A673 (cell line): ENCODE data around the gene GPD1L. TPM values are rescaled to one million over a fixed set of nuclear protein-coding genes. Genes with fewer than 3 reads are reported as not detected.

ENCODE experiments used
- BruUV-seq: library from RNA; stranded (reverse); fragments of 400-500 nt; replicated peaks from 2 replicates; lab custom pipeline; 2021; lab: Mats Ljungman, UMichigan
- CTCF ChIA-PET: fragments of 300-600 bp; sonication (Branson Sonifier 250); formaldehyde crosslinking; loops from one replicate; lab custom pipeline; 2022; ENCODE audit warnings: antibody characterized with exemption; lab: Charles Lee
- POLR2A ChIA-PET: fragments of 300-600 bp; sonication (Branson Sonifier 250); formaldehyde crosslinking; loops from one replicate; lab custom pipeline; 2022; ENCODE audit warnings: antibody characterized with exemption; ENCODE audit not compliant: low non-redundant PET; lab: Charles Lee
- DNase-seq: peaks from one replicate; pipeline ENCODE4 v3.0.0-alpha.2; 2015; ENCODE audit warnings: low spot score
- H3K27ac ChIP-seq: fragments of 200-600 bp; sonication (generic); 2 replicates; pipeline ENCODE4 v1.5.1; 2016; ENCODE audit warnings: mixed run types, low read depth, mild to moderate bottlenecking, mixed read lengths, antibody characterized with exemption, low read length; ENCODE audit not compliant: poor library complexity, severe bottlenecking
- H3K27me3 ChIP-seq: fragments of 200-600 bp; sonication (generic); replicated peaks from 2 replicates; pipeline ENCODE4 v1.6.1; 2017; ENCODE audit warnings: mixed run types, low read depth, mild to moderate bottlenecking, mixed read lengths, antibody characterized with exemption, low read length; ENCODE audit not compliant: insufficient read depth, poor library complexity
- H3K36me3 ChIP-seq: fragments of 200-600 bp; sonication (generic); 2 replicates; pipeline ENCODE4 v1.6.1; 2016; ENCODE audit warnings: mixed run types, mild to moderate bottlenecking, mixed read lengths, antibody characterized with exemption, low read length; ENCODE audit not compliant: insufficient read depth, poor library complexity, severe bottlenecking
- H3K4me1 ChIP-seq: fragments of 200-600 bp; sonication (generic); 2 replicates; pipeline ENCODE4 v1.6.1; 2017; ENCODE audit warnings: mixed run types, mild to moderate bottlenecking, mixed read lengths, antibody characterized with exemption, low read length; ENCODE audit not compliant: insufficient read depth, poor library complexity, severe bottlenecking
- H3K4me3 ChIP-seq: fragments of 200-600 bp; sonication (generic); 2 replicates; pipeline ENCODE4 v1.5.1; 2016; ENCODE audit warnings: low read depth, mixed run types, mild to moderate bottlenecking, mixed read lengths, low read length; ENCODE audit not compliant: poor library complexity, severe bottlenecking
- H3K9me3 ChIP-seq: fragments of 200-600 bp; sonication (generic); 2 replicates; pipeline ENCODE4 v1.6.1; 2016; ENCODE audit warnings: mixed run types, low read depth, mild to moderate bottlenecking, mixed read lengths, antibody characterized with exemption, low read length; ENCODE audit not compliant: poor library complexity, severe bottlenecking
- EZH2 ChIP-seq: fragments of 200-600 bp; sonication (generic); IDR thresholded peaks from 2 replicates; pipeline ENCODE4 v1.6.1; 2017; ENCODE audit warnings: borderline replicate concordance, low read depth, mild to moderate bottlenecking, mixed read lengths, antibody characterized with exemption, low read length; ENCODE audit not compliant: poor library complexity, severe bottlenecking
- intact Hi-C: fragments of 100-400 bp; cut with micrococcal nuclease; formaldehyde crosslinking; loops from one replicate; pipeline ENCODE4 v1.10.0; 2022; ENCODE audit not compliant: unreplicated experiment
- total RNA-seq: library from RNA; stranded (reverse); gene quantifications from 2 replicates; pipeline ENCODE4 v1.2.3, GENCODE V29; 2021
- TF ChIP-seq, protein P1 (sequence below): fragments of 300-800, 200-600 bp; sonication (generic); conservative IDR thresholded peaks from 2 replicates; pipeline ENCODE4 v1.5.1; 2017; ENCODE audit warnings: low read depth, mild to moderate bottlenecking, antibody characterized with exemption, low read length, moderate library complexity, mixed read lengths

GPD1L gene
- total RNA-seq, 1 experiment from 2014 or later, result 9.9 TPM

DNA sequence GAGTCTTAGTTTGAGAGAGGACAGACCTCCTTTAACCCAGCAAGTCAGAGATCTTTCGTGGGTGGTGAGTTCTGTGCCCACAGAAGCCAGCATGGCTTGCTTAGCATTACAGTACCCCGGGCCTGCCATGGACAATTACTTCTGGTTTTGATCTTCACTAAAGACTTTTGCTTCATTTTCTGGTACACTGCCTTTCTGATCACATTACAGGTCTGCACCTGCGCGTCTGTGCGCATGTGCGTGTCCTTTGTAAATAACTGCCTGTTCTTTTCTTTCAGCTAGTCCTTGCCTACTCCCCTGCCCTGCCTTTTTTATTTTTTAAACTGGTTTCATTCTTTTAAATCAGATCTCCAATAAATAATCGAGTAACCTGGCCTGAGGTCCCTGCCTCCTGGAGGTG lies 74.9 kb downstream of the GPD1L start:
- DNase-seq, result no peak
- intact Hi-C loops, result no loop called here
- no peak overlapping the region for H3K4me3 ChIP-seq
- H3K4me1 ChIP-seq, result no peaks in the 10 kb centered on the region
- H3K27me3 ChIP-seq, result no peaks in the 10 kb centered on the region
- ChIA-PET POLR2A (no interaction called here), CTCF (no interaction called here)
- BruUV-seq, result no TSS peak
- no peak for TF ChIP-seq EZH2
- no peaks in the 10 kb centered on the region for H3K36me3 ChIP-seq
- no peak overlapping the region for H3K27ac ChIP-seq
- no peaks in the 10 kb centered on the region for H3K9me3 ChIP-seq

DNA sequence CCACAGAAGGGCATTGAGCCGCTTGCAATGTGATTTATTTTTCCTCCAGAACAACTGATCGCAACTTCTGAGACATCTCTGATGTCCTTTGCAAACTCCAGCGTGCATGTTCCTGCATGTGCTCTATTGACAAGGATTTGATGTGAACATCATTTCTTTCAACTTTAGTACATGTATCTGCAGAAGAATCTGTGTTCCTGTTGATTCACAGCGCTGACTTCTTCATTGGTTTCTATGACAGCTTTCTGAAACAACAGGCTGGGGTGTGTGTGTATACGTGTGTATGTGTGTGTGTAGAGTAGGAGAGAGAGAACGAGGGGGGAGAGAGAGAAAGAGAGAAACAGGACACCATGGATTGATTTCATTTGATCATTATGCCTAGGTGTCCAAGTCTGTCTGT lies 75.4 kb downstream of the GPD1L start:
- H3K36me3 ChIP-seq, result no peaks in the 10 kb centered on the region
- ChIA-PET POLR2A (no interaction called here), CTCF (no interaction called here)
- BruUV-seq, result no TSS peak
- no peaks in the 10 kb centered on the region for H3K4me1 ChIP-seq
- no peak for DNase-seq
- H3K9me3 ChIP-seq, result no peaks in the 10 kb centered on the region
- TF ChIP-seq, protein P1, sequence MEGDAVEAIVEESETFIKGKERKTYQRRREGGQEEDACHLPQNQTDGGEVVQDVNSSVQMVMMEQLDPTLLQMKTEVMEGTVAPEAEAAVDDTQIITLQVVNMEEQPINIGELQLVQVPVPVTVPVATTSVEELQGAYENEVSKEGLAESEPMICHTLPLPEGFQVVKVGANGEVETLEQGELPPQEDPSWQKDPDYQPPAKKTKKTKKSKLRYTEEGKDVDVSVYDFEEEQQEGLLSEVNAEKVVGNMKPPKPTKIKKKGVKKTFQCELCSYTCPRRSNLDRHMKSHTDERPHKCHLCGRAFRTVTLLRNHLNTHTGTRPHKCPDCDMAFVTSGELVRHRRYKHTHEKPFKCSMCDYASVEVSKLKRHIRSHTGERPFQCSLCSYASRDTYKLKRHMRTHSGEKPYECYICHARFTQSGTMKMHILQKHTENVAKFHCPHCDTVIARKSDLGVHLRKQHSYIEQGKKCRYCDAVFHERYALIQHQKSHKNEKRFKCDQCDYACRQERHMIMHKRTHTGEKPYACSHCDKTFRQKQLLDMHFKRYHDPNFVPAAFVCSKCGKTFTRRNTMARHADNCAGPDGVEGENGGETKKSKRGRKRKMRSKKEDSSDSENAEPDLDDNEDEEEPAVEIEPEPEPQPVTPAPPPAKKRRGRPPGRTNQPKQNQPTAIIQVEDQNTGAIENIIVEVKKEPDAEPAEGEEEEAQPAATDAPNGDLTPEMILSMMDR, result no peak
- no peak for TF ChIP-seq EZH2
- no peaks in the 10 kb centered on the region for H3K27me3 ChIP-seq
- H3K27ac ChIP-seq, result no peak overlapping the region
- intact Hi-C loops, result no loop called here
- H3K4me3 ChIP-seq, result no peak overlapping the region

DNA sequence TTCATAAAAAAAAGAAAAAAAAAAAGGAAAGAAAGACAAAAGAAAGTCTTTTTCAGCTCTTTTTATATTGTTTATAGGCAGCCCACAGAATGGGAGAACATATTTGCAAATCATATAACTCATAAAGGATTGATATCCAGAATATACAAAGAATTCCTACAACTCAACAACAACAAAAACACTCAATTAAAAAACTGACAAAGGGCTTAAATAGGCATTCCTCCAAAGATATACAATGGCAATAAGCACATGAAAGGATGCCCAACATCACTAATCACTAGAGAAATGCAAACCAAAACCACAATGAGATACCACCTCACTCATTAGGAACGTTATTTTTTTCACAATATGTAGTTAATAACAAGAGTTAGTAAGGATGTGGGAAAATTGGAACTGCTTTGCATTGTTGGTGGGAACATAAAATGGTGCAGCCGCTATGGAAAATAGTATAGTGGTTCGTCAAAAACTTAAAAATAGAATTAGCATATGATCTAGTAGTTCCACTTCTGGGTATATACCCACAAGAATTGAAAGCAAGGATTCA lies 77.8 kb downstream of the GPD1L start:
- Histone ChIP-seq H3K36me3 (no peaks in the 10 kb centered on the region), H3K27me3 (no peaks in the 10 kb centered on the region), H3K9me3 (no peaks in the 10 kb centered on the region), H3K27ac (no peak overlapping the region), H3K4me1 (no peaks in the 10 kb centered on the region), H3K4me3 (no peak overlapping the region)
- intact Hi-C loops, result no loop called here
- CTCF ChIA-PET, result no interaction called here
- DNase-seq, result no peak
- TF ChIP-seq EZH2, result no peak
- TF ChIP-seq, protein P1, result no peak
- no TSS peak for BruUV-seq
- POLR2A ChIA-PET, result no interaction called here

DNA sequence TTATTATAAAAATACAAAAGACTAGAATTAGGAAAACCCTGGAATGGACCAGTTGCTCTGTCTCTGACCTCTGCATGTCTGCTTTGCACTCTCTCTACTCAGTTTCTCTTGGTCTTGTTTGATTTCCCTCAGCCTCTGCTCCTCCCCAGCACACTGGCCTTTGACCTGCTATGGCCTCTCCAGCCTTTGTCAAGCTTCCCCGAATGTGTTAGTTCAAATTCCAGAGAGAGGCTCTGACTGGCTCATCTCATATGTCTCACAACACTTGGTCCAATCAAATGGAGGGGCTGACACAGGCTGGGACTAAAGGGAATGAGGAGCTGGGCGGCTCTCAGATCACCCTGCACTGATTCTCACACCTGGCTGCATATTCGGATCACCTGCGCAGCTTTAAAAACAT lies 79.7 kb downstream of the GPD1L start:
- no peaks in the 10 kb centered on the region for H3K36me3 ChIP-seq
- TF ChIP-seq, protein P1, result no peak
- no peak for TF ChIP-seq EZH2
- BruUV-seq, result no TSS peak
- no peaks in the 10 kb centered on the region for H3K4me1 ChIP-seq
- CTCF ChIA-PET, result no interaction called here
- H3K4me3 ChIP-seq, result no peak overlapping the region
- intact Hi-C loops, result no loop called here
- no peak overlapping the region for H3K27ac ChIP-seq
- no peaks in the 10 kb centered on the region for H3K9me3 ChIP-seq
- POLR2A ChIA-PET, result no interaction called here
- no peaks in the 10 kb centered on the region for H3K27me3 ChIP-seq
- DNase-seq, result no peak
